ENCODE results near the gene CLASP2. TPM values are rescaled to one million over a fixed set of nuclear protein-coding genes. Genes with fewer than 3 reads are reported as not detected.
"Not testable (repeated sequence)": the region's sequence is repeated elsewhere in the genome, so short reads cannot be mapped to it uniquely, and the experiment has no call there.

The CLASP2 gene
- total RNA-seq, 1 experiment from 2014 or later: 45.2 TPM

DNA sequence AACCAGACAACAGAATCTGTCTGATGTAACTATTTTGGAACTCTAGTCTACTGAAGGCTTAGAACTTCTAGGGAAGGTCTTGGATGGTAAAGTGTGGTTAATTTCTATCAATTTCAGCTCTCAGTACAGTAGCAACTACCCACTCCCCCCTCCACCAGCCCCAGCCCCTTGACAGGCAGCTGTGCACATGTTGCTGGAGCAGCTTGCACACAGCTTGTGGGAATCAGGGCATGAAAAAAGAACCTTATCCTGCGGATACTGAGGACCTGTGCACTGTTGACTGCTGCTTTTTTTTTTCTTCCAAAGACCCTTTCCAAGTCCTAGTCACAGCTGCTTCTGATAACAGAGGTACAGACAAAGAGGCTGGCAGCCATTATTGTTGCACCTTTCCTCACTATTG lies 196.3 kb downstream of the CLASP2 start:
- no peak for DNase-seq
- Histone ChIP-seq H3K27me3 (no peaks in the 10 kb centered on the region), H3K27ac (no peak overlapping the region), H3K4me1 (no peaks in the 10 kb centered on the region), H3K9me3 (replicated peaks) (no peaks in the 10 kb centered on the region), H3K36me3 (no peaks in the 10 kb centered on the region), H3K4me3 (no peak overlapping the region)

DNA sequence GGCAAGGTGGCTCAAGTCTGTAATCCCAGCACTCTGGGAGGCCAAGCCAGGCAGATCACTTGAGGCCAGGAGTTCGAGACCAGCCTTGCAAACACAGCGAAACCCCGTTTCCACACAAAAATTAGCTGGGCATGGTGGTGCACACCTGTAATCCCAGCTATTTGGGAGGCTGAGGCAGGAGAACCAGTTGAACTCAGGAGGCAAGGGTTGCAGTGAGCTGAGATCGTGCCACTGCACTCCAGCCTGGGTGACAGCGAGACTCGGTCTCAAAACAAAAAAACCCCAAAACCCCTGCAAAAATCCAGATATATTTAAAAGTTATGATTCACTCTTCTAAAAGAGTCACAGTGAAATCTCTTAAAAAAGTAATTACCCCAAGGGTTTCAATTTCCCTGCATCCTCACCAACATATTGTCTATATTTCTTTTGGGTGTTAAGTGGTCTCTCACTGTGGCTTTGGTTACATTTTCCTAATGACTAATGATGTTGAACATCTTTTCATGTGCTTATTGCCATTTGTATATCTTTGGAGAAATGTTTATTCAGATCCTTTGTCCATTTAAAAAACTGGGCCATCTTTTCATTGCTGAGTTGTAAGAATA lies 204.7 kb downstream of the CLASP2 start:
- no peak overlapping the region for H3K4me3 ChIP-seq

GRCh38 chr3:33505027-33505426 lies 213.0 kb downstream of the CLASP2 start:
- H3K9me3 ChIP-seq (replicated peaks): no peaks in the 10 kb centered on the region
- H3K4me1 ChIP-seq: no peaks in the 10 kb centered on the region
- no peaks in the 10 kb centered on the region for H3K36me3 ChIP-seq
- H3K27ac ChIP-seq: no peak overlapping the region
- no peaks in the 10 kb centered on the region for H3K27me3 ChIP-seq
- no peak for DNase-seq
- H3K4me3 ChIP-seq: no peak overlapping the region

More for the DNA sequence above, 204.7 kb downstream of the CLASP2 start:
- no peak for DNase-seq
- H3K36me3 ChIP-seq: no peaks in the 10 kb centered on the region
- H3K27ac ChIP-seq: no peak overlapping the region
- no peaks in the 10 kb centered on the region for H3K27me3 ChIP-seq
- no peaks in the 10 kb centered on the region for H3K4me1 ChIP-seq
- no peaks in the 10 kb centered on the region for H3K9me3 ChIP-seq (replicated peaks)

GRCh38 chr3:33496449-33496848 lies 221.6 kb downstream of the CLASP2 start:
- Histone ChIP-seq H3K4me1 (no peaks in the 10 kb centered on the region), H3K27ac (no peak overlapping the region), H3K9me3 (replicated peaks) (no peaks in the 10 kb centered on the region), H3K36me3 (no peaks in the 10 kb centered on the region), H3K4me3 (no peak overlapping the region), H3K27me3 (no peaks in the 10 kb centered on the region)
- DNase-seq: no peak

GRCh38 chr3:33491721-33492120 lies 226.3 kb downstream of the CLASP2 start:
- no peak for DNase-seq
- H3K9me3 ChIP-seq (replicated peaks): no peaks in the 10 kb centered on the region
- H3K27ac ChIP-seq: no peak overlapping the region
- no peak overlapping the region for H3K4me3 ChIP-seq
- no peaks in the 10 kb centered on the region for H3K27me3 ChIP-seq
- H3K4me1 ChIP-seq: no peaks in the 10 kb centered on the region
- no peaks in the 10 kb centered on the region for H3K36me3 ChIP-seq

DNA sequence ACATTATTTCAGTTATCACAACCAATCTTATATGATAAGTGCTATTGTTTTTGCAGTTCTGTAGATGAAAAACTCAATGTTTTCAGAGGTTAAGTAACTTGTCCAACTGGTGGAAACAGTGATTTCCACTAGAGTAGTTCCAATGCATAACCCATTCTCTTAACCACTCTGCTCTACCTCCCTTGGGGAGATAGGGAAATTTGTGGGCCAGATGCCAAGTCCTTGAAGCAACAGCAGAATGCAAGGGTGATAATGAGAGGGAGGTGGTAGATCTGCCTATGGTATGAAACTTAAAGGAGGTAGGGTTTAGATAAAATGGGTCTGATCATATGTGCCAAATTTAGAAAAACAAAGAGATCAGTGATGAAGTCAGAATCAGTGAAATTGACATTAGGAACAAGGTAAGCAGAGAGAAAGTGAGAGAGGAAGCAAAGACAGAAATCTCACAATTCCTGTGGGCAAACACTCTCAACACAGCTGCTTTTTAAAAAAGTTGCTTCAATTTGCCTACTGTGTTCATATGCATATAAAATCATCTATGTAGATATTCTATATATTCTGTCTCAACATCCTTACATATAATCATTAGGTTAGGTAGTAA lies 227.3 kb downstream of the CLASP2 start:
- Histone ChIP-seq H3K9me3 (replicated peaks) (no peaks in the 10 kb centered on the region), H3K4me3 (no peak overlapping the region)
- DNase-seq: peak in 1 of 2 experiments; percentile 6

GRCh38 chr3:33488683-33489082 lies 229.4 kb downstream of the CLASP2 start:
- Histone ChIP-seq H3K4me1 (no peaks in the 10 kb centered on the region), H3K27ac (no peak overlapping the region), H3K9me3 (replicated peaks) (no peaks in the 10 kb centered on the region), H3K36me3 (no peaks in the 10 kb centered on the region), H3K27me3 (no peaks in the 10 kb centered on the region), H3K4me3 (no peak overlapping the region)
- no peak for DNase-seq

More for the DNA sequence above, 227.3 kb downstream of the CLASP2 start:
- H3K4me1 ChIP-seq: no peaks in the 10 kb centered on the region
- no peaks in the 10 kb centered on the region for H3K36me3 ChIP-seq
- H3K27me3 ChIP-seq: no peaks in the 10 kb centered on the region
- no peak overlapping the region for H3K27ac ChIP-seq

DNA sequence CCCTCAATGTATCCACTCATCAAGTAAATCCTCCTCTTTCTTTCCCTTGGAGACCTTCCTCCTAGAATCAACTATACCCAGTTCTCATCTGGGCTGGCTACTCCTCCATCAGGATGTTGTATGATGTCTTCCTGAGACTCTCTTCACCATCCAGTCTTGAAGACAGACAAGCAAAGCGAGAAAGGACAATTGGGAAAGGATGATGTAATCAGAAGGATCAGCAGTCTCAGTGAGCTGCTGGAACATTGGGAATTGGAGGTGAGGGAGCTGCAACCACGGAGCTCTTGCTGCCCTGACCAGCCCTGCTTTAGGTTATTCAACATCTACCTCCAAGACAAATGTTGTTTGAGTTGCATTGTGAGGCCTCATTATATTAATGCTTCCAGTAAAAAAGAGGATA lies 229.8 kb downstream of the CLASP2 start:
- H3K4me3 ChIP-seq: no peak overlapping the region
- H3K36me3 ChIP-seq: no peaks in the 10 kb centered on the region
- no peaks in the 10 kb centered on the region for H3K27me3 ChIP-seq
- DNase-seq: no peak
- H3K4me1 ChIP-seq: no peaks in the 10 kb centered on the region
- H3K9me3 ChIP-seq (replicated peaks): no peaks in the 10 kb centered on the region
- no peak overlapping the region for H3K27ac ChIP-seq

DNA sequence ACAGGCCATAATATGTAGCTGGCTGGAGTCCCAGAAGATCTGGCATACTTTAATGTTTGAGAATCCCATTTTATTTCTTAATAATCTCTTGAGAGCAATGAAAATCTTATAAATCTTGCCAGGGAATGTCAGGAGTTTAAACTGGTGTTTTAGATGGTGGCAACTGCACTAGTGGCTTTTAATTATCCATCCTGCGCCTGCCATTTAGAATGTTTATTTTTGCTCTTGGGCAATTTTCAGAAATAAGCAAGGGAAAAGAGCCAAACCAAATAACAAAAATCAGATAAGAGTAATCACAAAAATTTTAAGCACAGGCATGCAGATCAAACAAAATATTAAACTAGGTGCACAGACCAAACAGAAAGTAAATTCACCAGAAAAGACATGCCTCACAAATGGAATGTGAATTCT lies 235.9 kb downstream of the CLASP2 start:
- Histone ChIP-seq H3K36me3 (no peaks in the 10 kb centered on the region), H3K27me3 (no peaks in the 10 kb centered on the region), H3K4me3 (no peak overlapping the region), H3K9me3 (replicated peaks) (no peaks in the 10 kb centered on the region), H3K4me1 (no peaks in the 10 kb centered on the region), H3K27ac (no peak overlapping the region)
- no peak for DNase-seq

GRCh38 chr3:33474896-33475295 lies 243.2 kb downstream of the CLASP2 start:
- Histone ChIP-seq H3K4me3 (no peak overlapping the region), H3K27me3 (no peaks in the 10 kb centered on the region), H3K9me3 (replicated peaks) (no peaks in the 10 kb centered on the region), H3K27ac (no peak overlapping the region), H3K4me1 (no peaks in the 10 kb centered on the region), H3K36me3 (no peaks in the 10 kb centered on the region)
- DNase-seq: no peak

DNA sequence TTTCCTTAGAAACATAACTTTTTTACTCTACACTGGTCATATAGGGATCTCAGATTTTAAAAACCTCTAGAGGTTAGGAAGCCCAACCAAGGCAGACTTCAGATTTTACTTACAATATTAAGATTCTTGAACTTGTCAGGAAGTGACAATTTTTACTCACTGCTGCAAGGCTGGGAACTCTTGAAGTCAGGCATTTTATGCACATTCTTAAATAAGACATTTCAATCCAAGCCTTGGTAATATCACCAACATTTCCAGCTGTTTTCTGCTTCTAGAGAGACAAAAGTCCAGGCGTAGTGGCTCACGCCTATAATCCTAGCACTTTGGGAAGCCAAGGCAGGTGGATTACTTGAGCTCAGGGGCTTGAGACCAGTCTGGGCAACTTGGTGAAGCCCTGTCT lies 244.2 kb downstream of the CLASP2 start:
- Histone ChIP-seq H3K4me3 (no peak overlapping the region), H3K4me1 (no peaks in the 10 kb centered on the region), H3K9me3 (replicated peaks) (no peaks in the 10 kb centered on the region)

GRCh38 chr3:33467786-33468185 lies 250.3 kb downstream of the CLASP2 start:
- no peak for DNase-seq
- Histone ChIP-seq H3K4me1 (no peaks in the 10 kb centered on the region), H3K27ac (no peak overlapping the region), H3K9me3 (replicated peaks) (no peaks in the 10 kb centered on the region), H3K4me3 (no peak overlapping the region), H3K36me3 (no peaks in the 10 kb centered on the region), H3K27me3 (no peaks in the 10 kb centered on the region)

More for the DNA sequence above, 244.2 kb downstream of the CLASP2 start:
- Histone ChIP-seq H3K36me3 (no peaks in the 10 kb centered on the region), H3K27ac (no peak overlapping the region), H3K27me3 (no peaks in the 10 kb centered on the region)
- DNase-seq: no peak

- Histone ChIP-seq H3K27ac (no peak overlapping the region), H3K27me3 (no peaks in the 10 kb centered on the region), H3K4me3 (no peak overlapping the region), H3K9me3 (replicated peaks) (0 out of 2 replicates have a peak, but pooled peaks cover 4% of the 10 kb centered on the region), H3K4me1 (no peaks in the 10 kb centered on the region), H3K36me3 (no peaks in the 10 kb centered on the region)
- DNase-seq: no peak
Measured at GRCh38 chr3:33461097-33461496, 257.0 kb downstream of the CLASP2 start.

DNA sequence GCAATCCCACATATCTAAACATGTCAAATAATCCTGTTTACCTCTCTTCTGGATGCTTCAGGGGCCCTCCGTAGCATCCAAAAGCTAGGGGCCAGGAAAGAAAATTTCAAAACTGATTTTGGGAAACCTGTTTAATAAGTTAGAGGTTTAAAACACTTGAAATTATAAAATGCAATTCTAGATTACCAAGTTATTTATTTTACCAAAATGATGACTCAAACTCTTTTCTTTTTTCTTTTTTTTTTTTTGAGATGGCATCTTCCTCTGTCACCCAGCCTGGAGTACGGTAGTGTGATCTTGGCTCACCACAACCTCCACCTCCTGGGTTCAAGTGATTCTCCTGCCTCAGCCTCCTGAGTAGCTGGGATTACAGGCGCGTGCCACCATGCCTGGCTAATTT lies 258.5 kb downstream of the CLASP2 start:
- not testable (repeated sequence) for H3K4me1 ChIP-seq; H3K36me3 ChIP-seq; H3K27me3 ChIP-seq; H3K9me3 ChIP-seq (replicated peaks); H3K27ac ChIP-seq; DNase-seq; H3K4me3 ChIP-seq

- 0 out of 2 replicates have a peak, but pooled peaks cover 4% of the 10 kb centered on the region for H3K9me3 ChIP-seq (replicated peaks)
- no peak for DNase-seq
- H3K36me3 ChIP-seq: no peaks in the 10 kb centered on the region
- H3K27me3 ChIP-seq: no peaks in the 10 kb centered on the region
- H3K4me3 ChIP-seq: no peak overlapping the region
- no peaks in the 10 kb centered on the region for H3K4me1 ChIP-seq
- no peak overlapping the region for H3K27ac ChIP-seq
Measured at GRCh38 chr3:33458446-33458845, 259.6 kb downstream of the CLASP2 start.

GRCh38 chr3:33456756-33457155 lies 261.3 kb downstream of the CLASP2 start:
- Histone ChIP-seq H3K4me1 (no peaks in the 10 kb centered on the region), H3K27ac (no peak overlapping the region), H3K27me3 (no peaks in the 10 kb centered on the region), H3K9me3 (replicated peaks) (0 out of 2 replicates have a peak, but pooled peaks cover 4% of the 10 kb centered on the region), H3K36me3 (no peaks in the 10 kb centered on the region), H3K4me3 (no peak overlapping the region)
- peak in 1 of 2 experiments; percentile 6 for DNase-seq
